Uterus (tissue), 4 donors: ENCODE results near the gene OPRL1. TPM values are rescaled to one million over a fixed set of nuclear protein-coding genes. Genes with fewer than 3 reads are reported as not detected.

ENCODE experiments used
- DNase-seq, 2 donors: peaks; one replicate each; pipeline ENCODE4 v3.0.0-alpha.2; 2019 to 2020
- H3K27ac ChIP-seq, 2 donors: fragments of 200-600 bp; sonication (generic); 1 replicate in 1 of 2; 2 replicates in 1 of 2; pipeline ENCODE4 v1.5.1; 2016 to 2018
- H3K27me3 ChIP-seq, 2 donors: fragments of 200-600 bp; sonication (generic); one replicate each; pipeline ENCODE4 v1.5.1; 2018 to 2019; ENCODE audit warnings: control low read depth in 1 of 2
- H3K36me3 ChIP-seq, 2 donors: fragments of 200-600 bp; sonication (generic); one replicate each; pipeline ENCODE4 v1.5.1; 2019; ENCODE audit warnings: control low read depth in 1 of 2
- H3K4me1 ChIP-seq, 2 donors: fragments of 200-600 bp; sonication (generic); one replicate each; pipeline ENCODE4 v1.5.1; 2018 to 2019; ENCODE audit warnings: control low read depth in 1 of 2
- H3K4me3 ChIP-seq, 2 donors: fragments of 200-600 bp; sonication (generic); 1 replicate in 1 of 2; 2 replicates in 1 of 2; pipeline ENCODE4 v1.5.1; 2018 to 2019; ENCODE audit warnings: mild to moderate bottlenecking in 1 of 2
- H3K9me3 ChIP-seq, 2 donors: fragments of 200-600 bp; sonication (generic); one replicate each; pipeline ENCODE4 v1.5.1; 2019; ENCODE audit warnings: control low read depth in 1 of 2
- POLR2A ChIP-seq, 2 donors: fragments of 450-650 bp; IDR thresholded peaks; one replicate each; pipeline ENCODE4 v1.6.1; 2016; ENCODE audit warnings: antibody characterized with exemption in 2 of 2, mild to moderate bottlenecking in 1 of 2, moderate library complexity in 1 of 2
- intact Hi-C: fragments of 100-400 bp; cut with DNase I; formaldehyde crosslinking; loops from one replicate; pipeline ENCODE4 v1.15.1; 2023; ENCODE audit warnings: low total_unique reads
- total RNA-seq, 4 donors: library from RNA; depleted of rRNA in 3 of 4; stranded (reverse); fragments of >200 nt in 3 of 4; gene quantifications; one replicate each; pipeline versions ENCODE4 v1.1.0 to v1.2.4, GENCODE V29; 2014 to 2023
- TF ChIP-seq, protein P1 (sequence below), 4 experiments: fragments of 200-600 bp in 2 of 4; fragments of 450-650 bp in 2 of 4; sonication (generic) in 2 of 4; IDR thresholded peaks; one replicate each; pipeline ENCODE4 v1.5.1; 2016 to 2019; ENCODE audit warnings: antibody characterized with exemption in 4 of 4, mild to moderate bottlenecking in 2 of 4, moderate library complexity in 1 of 4
- donor health status: DM: yes; HTN: yes; CAD: no.

OPRL1 gene
- total RNA-seq, 4 donors from 2014 or later, result 0.51 to 1.9 (median 0.64) TPM; not detected in 1

DNA sequence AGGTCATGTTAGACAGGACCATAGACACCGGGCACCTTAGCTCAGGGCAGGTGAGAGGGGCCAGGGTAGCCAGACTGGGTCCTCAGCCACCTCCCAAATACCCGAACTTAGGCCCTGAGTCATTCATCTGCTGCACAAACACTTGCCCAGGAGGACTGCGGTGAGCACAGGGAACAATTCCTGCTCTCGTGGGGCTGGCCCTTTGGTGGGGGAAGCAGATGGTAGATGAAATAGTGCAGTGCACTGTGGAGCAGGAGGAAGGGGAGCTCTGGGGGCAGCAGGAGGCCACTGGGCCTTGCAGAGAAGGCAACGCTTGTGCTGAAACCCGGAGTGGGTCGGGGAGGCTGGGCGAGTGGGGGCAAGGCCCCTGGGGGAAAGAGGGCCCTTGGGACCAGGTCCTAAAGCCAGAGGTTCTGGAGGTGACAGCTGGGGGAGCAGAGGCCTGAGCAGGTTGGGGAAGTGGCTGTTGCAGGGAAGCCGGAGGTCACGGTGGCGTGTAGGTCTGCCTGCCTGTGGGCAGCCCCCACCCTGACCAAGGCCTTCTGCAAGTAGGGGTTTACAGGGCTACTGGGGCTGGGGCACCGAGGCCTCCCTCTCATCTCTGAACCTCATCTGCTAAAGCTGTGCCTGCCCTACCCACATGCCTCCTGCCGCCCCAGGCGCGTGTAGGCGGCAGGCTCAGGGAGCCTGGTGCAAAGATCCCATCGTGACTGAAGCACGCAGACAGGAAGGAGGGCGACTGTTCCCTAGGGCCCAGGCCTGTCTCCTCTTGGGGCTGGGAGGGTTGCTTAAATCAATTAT is 32.2 kb downstream of the OPRL1 start:
- TF ChIP-seq POLR2A (IDR thresholded peaks at IDR 0.05), result no peak
- TF ChIP-seq, protein P1, sequence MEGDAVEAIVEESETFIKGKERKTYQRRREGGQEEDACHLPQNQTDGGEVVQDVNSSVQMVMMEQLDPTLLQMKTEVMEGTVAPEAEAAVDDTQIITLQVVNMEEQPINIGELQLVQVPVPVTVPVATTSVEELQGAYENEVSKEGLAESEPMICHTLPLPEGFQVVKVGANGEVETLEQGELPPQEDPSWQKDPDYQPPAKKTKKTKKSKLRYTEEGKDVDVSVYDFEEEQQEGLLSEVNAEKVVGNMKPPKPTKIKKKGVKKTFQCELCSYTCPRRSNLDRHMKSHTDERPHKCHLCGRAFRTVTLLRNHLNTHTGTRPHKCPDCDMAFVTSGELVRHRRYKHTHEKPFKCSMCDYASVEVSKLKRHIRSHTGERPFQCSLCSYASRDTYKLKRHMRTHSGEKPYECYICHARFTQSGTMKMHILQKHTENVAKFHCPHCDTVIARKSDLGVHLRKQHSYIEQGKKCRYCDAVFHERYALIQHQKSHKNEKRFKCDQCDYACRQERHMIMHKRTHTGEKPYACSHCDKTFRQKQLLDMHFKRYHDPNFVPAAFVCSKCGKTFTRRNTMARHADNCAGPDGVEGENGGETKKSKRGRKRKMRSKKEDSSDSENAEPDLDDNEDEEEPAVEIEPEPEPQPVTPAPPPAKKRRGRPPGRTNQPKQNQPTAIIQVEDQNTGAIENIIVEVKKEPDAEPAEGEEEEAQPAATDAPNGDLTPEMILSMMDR (IDR thresholded peaks at IDR 0.05), result no peak
- Histone ChIP-seq H3K27me3 (no peaks in the 10 kb centered on the region), H3K9me3 (no peaks in the 10 kb centered on the region), H3K36me3 (no peaks in the 10 kb centered on the region), H3K4me3 (no peak overlapping the region), H3K4me1 (no peaks in the 10 kb centered on the region), H3K27ac (no peak overlapping the region)
- intact Hi-C loops, result no loop called here
- DNase-seq, result no peak

DNA sequence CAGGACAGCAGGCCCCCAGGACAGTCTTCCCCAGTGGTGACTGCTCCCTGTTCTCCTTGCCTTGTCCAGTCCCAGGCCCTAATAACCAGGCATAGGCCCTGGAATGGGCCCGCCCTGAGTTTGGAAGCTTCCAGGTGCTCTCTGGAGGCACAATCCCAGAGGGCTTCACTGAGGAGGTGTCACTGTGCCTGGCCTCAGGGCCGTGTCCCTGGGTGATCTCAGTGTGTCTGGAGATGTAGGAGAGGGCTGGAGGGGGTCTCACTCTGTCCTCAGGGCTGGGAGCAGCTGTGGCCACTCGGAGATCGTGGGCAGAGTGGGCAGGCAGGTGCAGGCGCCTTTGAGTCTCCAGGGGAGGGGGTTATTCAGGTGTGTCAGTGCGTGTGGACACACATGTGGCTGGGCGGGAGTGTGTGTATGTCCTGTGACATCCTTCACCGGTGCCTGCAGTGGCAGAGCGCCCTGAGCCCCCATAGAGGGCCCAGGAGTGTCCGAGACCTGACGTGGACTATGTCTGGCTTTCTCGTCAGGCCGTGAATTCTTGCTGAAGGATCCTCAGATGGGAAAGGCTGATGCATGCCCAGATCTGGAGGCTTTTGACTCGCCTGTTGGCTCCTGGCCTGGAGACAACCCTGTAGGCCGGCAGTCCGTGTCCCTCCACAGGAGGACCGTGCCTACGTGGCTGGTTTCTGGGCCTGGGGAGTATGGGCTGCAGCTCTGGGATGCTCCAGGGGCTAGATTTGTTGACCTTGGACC is 33.0 kb downstream of the OPRL1 start:
- no peaks in the 10 kb centered on the region for H3K36me3 ChIP-seq
- H3K27me3 ChIP-seq, result no peaks in the 10 kb centered on the region
- H3K27ac ChIP-seq, result no peak overlapping the region
- TF ChIP-seq POLR2A (IDR thresholded peaks at IDR 0.05), result no peak
- TF ChIP-seq, protein P1 (IDR thresholded peaks at IDR 0.05), result no peak
- intact Hi-C loops, result no loop called here
- no peak overlapping the region for H3K4me3 ChIP-seq
- H3K4me1 ChIP-seq, result no peaks in the 10 kb centered on the region
- DNase-seq, result no peak
- no peaks in the 10 kb centered on the region for H3K9me3 ChIP-seq

DNA sequence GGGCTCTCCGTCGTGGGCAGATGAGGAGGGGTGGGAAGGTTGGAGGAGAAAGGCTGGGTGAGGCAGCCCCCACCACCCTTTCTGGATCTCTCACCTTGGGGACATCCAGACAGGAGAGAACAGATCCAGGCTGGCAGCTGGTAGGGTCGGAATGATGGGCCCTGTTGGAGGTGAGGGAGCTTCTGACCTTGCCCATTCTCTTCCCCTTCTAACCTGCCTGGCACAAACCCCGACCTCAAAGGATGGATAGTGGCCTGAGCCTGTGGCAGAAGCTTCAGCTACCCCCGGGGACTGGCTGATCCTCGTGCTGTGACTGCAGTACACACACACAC is 33.5 kb downstream of the OPRL1 start:
- H3K4me1 ChIP-seq, result no peaks in the 10 kb centered on the region
- DNase-seq, result no peak
- H3K4me3 ChIP-seq, result no peak overlapping the region
- intact Hi-C loops, result no loop called here
- no peak for TF ChIP-seq POLR2A (IDR thresholded peaks at IDR 0.05)
- H3K9me3 ChIP-seq, result no peaks in the 10 kb centered on the region
- no peaks in the 10 kb centered on the region for H3K27me3 ChIP-seq
- H3K27ac ChIP-seq, result no peak overlapping the region
- no peaks in the 10 kb centered on the region for H3K36me3 ChIP-seq

DNA sequence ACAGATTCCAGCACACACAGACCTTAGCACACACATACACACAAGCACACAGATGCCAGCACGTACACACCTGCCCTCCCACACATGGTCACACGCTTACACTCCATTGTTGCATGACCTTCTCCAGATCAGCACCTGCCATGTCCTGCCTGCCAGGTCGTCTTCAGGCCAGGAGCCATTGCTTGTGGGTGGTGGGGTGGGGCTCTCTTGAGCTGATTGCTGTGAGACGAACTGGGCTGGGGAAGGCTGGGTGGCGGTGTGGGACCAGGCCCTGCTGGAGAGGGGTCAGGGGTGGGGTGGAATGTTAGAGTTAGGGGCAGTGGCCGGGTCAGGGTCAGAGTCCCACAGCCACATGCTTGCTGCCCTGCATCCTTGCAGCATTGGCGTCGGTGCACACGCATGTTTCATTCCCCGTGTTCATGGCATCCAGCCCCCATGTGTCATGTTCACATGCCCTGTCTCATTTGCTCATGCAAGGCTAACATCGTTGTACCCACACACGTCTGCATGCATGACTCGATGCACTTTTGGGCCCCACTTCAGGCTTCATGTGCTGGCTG is 34.0 kb downstream of the OPRL1 start:
- intact Hi-C loops, result no loop called here
- H3K27me3 ChIP-seq, result no peaks in the 10 kb centered on the region

DNA sequence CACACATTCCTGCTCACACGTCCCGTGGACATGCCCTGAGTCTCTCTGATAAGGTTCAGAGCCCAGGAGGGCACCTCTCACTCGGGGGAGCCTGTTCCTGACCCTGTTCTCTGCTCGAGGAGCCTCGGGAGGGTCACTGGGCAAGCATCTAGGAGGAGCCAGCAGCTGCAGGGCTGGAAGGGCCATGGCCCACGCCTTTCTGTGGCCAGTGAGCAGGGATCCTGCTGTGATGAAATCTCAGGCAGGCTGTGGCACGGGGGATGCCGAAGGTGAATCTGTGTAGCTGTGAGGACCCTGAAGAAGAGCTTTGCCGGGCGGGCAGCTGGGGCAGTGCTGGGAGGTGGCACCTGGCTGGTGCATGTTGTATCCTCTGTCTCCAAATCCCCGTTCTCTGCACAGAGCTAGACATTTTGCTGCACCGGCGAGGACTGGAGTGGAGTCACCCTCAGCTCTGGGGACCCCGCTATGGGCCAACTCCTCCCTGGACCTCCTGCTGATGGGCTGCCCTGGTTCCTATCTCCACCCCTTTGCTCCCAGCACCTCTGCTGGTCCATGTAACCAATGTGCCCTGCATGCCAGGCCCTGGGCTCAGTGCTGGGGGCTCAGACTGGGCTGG is 34.6 kb downstream of the OPRL1 start:
- intact Hi-C loops, result no loop called here
- TF ChIP-seq, protein P1 (IDR thresholded peaks at IDR 0.05), result no peak
- no peak for TF ChIP-seq POLR2A (IDR thresholded peaks at IDR 0.05)

More for the DNA sequence above, 34.0 kb downstream of the OPRL1 start:
- DNase-seq, result no peak
- no peaks in the 10 kb centered on the region for H3K36me3 ChIP-seq
- H3K4me3 ChIP-seq, result no peak overlapping the region
- no peaks in the 10 kb centered on the region for H3K9me3 ChIP-seq
- no peaks in the 10 kb centered on the region for H3K4me1 ChIP-seq
- H3K27ac ChIP-seq, result no peak overlapping the region
- TF ChIP-seq, protein P1 (IDR thresholded peaks at IDR 0.05), result no peak
- no peak for TF ChIP-seq POLR2A (IDR thresholded peaks at IDR 0.05)

More for the DNA sequence above, 34.6 kb downstream of the OPRL1 start:
- H3K4me3 ChIP-seq, result no peak overlapping the region
- H3K9me3 ChIP-seq, result no peaks in the 10 kb centered on the region
- no peaks in the 10 kb centered on the region for H3K4me1 ChIP-seq
- H3K27ac ChIP-seq, result no peak overlapping the region
- H3K27me3 ChIP-seq, result no peaks in the 10 kb centered on the region
- H3K36me3 ChIP-seq, result no peaks in the 10 kb centered on the region
- no peak for DNase-seq
